GM12873 (cell line): Measurements from ENCODE around the gene MEIOC.

ENCODE experiments used
- TF ChIP-seq, protein P1 (sequence below): IDR thresholded peaks from 2 replicates; pipeline ENCODE4 v1.5.1; 2012; ENCODE audit warnings: low read depth, mild to moderate bottlenecking, moderate library complexity, low read length, control low read depth; ENCODE audit not compliant: insufficient read depth; ENCODE audit errors: missing control alignments

MEIOC gene

GRCh38 chr17:44623070-44623725, 33.1 kb upstream of the MEIOC start:
- TF ChIP-seq, protein P1, sequence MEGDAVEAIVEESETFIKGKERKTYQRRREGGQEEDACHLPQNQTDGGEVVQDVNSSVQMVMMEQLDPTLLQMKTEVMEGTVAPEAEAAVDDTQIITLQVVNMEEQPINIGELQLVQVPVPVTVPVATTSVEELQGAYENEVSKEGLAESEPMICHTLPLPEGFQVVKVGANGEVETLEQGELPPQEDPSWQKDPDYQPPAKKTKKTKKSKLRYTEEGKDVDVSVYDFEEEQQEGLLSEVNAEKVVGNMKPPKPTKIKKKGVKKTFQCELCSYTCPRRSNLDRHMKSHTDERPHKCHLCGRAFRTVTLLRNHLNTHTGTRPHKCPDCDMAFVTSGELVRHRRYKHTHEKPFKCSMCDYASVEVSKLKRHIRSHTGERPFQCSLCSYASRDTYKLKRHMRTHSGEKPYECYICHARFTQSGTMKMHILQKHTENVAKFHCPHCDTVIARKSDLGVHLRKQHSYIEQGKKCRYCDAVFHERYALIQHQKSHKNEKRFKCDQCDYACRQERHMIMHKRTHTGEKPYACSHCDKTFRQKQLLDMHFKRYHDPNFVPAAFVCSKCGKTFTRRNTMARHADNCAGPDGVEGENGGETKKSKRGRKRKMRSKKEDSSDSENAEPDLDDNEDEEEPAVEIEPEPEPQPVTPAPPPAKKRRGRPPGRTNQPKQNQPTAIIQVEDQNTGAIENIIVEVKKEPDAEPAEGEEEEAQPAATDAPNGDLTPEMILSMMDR = no peak

DNA sequence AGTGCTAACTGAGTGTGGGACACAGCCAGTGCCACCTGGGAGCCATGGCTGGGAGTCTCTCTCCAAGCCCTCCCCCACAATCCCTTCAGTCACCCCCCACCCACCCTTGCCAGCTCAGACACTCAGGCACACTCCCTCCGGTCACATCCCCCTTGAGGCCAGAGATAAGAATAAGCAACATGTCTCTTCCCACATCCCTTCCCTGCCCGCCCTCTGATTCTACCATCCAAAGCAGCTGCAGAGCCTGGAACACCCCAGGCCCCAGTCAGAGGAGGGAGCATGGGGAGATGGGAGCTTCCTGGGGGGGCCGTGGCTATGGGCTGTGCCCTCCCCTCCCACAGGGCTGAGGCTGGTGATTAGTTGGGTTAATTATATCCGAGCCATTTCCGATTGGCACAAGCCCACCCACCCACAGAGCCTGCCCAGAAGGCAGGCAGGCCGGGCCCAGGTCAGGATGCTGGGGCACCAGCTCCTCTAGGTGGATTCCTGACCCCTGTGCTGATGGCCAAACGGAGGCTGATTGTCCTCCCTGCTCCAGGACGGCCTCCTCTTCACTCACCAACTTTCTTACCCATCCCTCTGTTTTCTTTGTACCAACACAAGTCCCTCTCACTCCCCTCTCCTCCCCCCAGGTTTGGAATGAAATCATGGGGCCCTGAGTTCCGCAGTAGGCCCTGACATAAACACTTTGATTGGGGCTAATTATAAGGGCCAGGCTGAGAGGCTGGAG, 28.6 kb upstream of the MEIOC start:
- TF ChIP-seq, protein P1 = no peak

- TF ChIP-seq, protein P1 = no peak
Measured at GRCh38 chr17:44628243-44629188, 27.8 kb upstream of the MEIOC start.

- TF ChIP-seq, protein P1 = no peak
Measured at GRCh38 chr17:44629314-44629713, 27.0 kb upstream of the MEIOC start.

- TF ChIP-seq, protein P1 = no peak
Measured at GRCh38 chr17:44630703-44631102, 25.6 kb upstream of the MEIOC start.

DNA sequence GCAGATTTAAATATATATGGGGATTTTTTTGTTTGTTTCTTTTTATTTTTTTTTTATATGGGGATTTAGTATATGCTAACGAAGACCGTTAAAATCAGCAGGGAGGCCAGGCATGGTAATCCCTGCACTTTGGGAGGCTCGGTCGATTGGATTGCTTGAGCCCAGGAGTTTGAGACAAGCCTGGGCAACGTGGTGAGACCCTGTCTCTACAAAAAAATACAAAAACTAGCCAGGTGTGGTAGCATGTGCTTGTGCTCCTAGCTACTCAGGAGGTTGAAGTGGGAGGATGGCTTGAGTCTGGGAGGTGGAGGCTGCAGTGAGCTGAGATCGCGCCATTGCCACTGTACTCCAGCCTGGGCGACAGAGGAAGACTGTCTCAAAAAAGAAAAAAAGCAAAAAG, 22.3 kb upstream of the MEIOC start:
- TF ChIP-seq, protein P1 = no peak

DNA sequence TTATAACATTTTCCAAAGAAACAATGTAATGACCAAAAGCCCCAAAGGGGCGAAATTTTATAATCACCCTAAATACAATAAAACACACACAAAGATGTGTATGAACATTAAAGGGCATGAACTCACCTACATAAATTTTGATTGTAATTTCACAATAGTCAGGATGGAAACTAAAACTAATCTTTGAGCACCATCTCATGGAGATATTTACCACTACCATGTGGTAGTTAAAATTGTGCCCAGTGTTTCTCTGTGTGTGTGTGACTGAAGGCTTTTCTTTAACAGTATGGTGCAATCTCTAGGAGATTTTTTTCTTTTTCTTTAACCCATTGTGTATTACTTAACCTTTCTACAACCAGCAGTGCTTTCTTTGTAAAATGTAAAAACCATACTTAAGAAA, 19.7 kb upstream of the MEIOC start:
- TF ChIP-seq, protein P1 = peak; percentile 19
